OCI-LY3 (cell line): ENCODE measurements around the gene PREB.

Experiments used
- H2AFZ ChIP-seq: fragments of 200-600, 300-600 bp; shearing (Covaris generic); 2 replicates; pipeline ENCODE4 v1.6.0; 2014; ENCODE audit warnings: antibody characterized with exemption, low read depth, low read length
- H3K27ac ChIP-seq: fragments of 200-600, 300-600 bp; sonication (generic); 2 replicates; pipeline ENCODE4 v1.5.1; 2014; ENCODE audit warnings: mild to moderate bottlenecking, low read length, moderate library complexity, mixed read lengths
- H3K27me3 ChIP-seq: fragments of 200-600, 300-600 bp; sonication (generic); 2 replicates; pipeline ENCODE4 v1.6.1; 2014; ENCODE audit warnings: low read depth, low read length, mixed read lengths
- H3K36me3 ChIP-seq: fragments of 200-600, 300-600 bp; sonication (generic); replicated peaks from 2 replicates; pipeline ENCODE3; 2014; ENCODE audit warnings: low read depth, low read length, mixed read lengths
- H3K4me1 ChIP-seq: fragments of 300-600, 200-600 bp; sonication (generic); 2 replicates; pipeline ENCODE4 v1.6.1; 2014; ENCODE audit warnings: low read length, mixed read lengths
- H3K4me2 ChIP-seq: fragments of 200-600, 300-600 bp; sonication (generic); 2 replicates; pipeline ENCODE4 v1.6.1; 2014; ENCODE audit warnings: low read length, mixed read lengths
- H3K4me3 ChIP-seq: fragments of 300-600, 200-600 bp; sonication (generic); 2 replicates; pipeline ENCODE4 v1.5.1; 2014; ENCODE audit warnings: antibody characterized with exemption, mild to moderate bottlenecking, low read length, moderate library complexity
- H3K79me2 ChIP-seq: fragments of 300-600, 200-600 bp; shearing (Covaris generic); 2 replicates; pipeline ENCODE4 v1.6.1; 2014; ENCODE audit warnings: mild to moderate bottlenecking, low read length, mixed read lengths
- H3K9ac ChIP-seq: fragments of 300-600, 200-600 bp; shearing (Covaris generic); 2 replicates; pipeline ENCODE4 v1.6.0; 2014; ENCODE audit warnings: mild to moderate bottlenecking, low read length, moderate library complexity
- H3K9me3 ChIP-seq: fragments of 200-600, 300-600 bp; shearing (Covaris generic); 2 replicates; pipeline ENCODE4 v1.6.1; 2014; ENCODE audit warnings: low read length, mixed read lengths; ENCODE audit not compliant: insufficient read depth
- H4K20me1 ChIP-seq: fragments of 200-600, 300-600 bp; sonication (generic); 2 replicates; pipeline ENCODE4 v1.6.1; 2016; ENCODE audit warnings: low read length, mixed read lengths; ENCODE audit not compliant: insufficient read depth
- CTCF ChIP-seq: fragments of 200-600, 300-600 bp; sonication (generic); IDR thresholded peaks from 2 replicates; pipeline ENCODE4 v1.5.1; 2014; ENCODE audit warnings: antibody characterized with exemption, low read length, low read depth
- EZH2phosphoT487 ChIP-seq: fragments of 200-600 bp; shearing (Covaris generic); IDR thresholded peaks from 2 replicates; pipeline ENCODE4 v1.6.1; 2018; ENCODE audit warnings: antibody characterized with exemption, mixed run types, low read depth

PREB gene

GRCh38 chr2:27164960-27165763 lies 30.7 kb upstream of the PREB start:
- no peaks in the 10 kb centered on the region for H3K27me3 ChIP-seq
- no peak overlapping the region for H3K4me3 ChIP-seq
- no peak overlapping the region for H3K27ac ChIP-seq
- no peak overlapping the region for H2AFZ ChIP-seq
- H3K4me1 ChIP-seq = peaks cover 21% of the 10 kb centered on the region
- peak overlapping the region; percentile 18; the same call in 1 of the 2 replicates for H3K4me2 ChIP-seq
- H3K79me2 ChIP-seq = no peaks in the 10 kb centered on the region
- no peaks in the 10 kb centered on the region for H4K20me1 ChIP-seq
- no peaks in the 10 kb centered on the region for H3K36me3 ChIP-seq
- no peak for TF ChIP-seq CTCF
- TF ChIP-seq EZH2phosphoT487 = no peak
- H3K9me3 ChIP-seq = peaks cover 4% of the 10 kb centered on the region; the same call in 1 of the 2 replicates
- no peak overlapping the region for H3K9ac ChIP-seq

- no peaks in the 10 kb centered on the region for H3K27me3 ChIP-seq
- peaks cover 4% of the 10 kb centered on the region; the same call in 1 of the 2 replicates for H3K9me3 ChIP-seq
- no peak overlapping the region for H3K9ac ChIP-seq
- no peak overlapping the region for H2AFZ ChIP-seq
- no peak overlapping the region for H3K4me2 ChIP-seq
- H3K27ac ChIP-seq = no peak overlapping the region
- no peaks in the 10 kb centered on the region for H3K79me2 ChIP-seq
- peaks cover 17% of the 10 kb centered on the region for H3K4me1 ChIP-seq
- H4K20me1 ChIP-seq = no peaks in the 10 kb centered on the region
- no peaks in the 10 kb centered on the region for H3K36me3 ChIP-seq
- H3K4me3 ChIP-seq = no peak overlapping the region
- no peak for TF ChIP-seq EZH2phosphoT487
- TF ChIP-seq CTCF = no peak
These were observed 28.0 kb upstream of the PREB start for GRCh38 chr2:27162151-27163121.

GRCh38 chr2:27160191-27160590 lies 25.8 kb upstream of the PREB start:
- no peaks in the 10 kb centered on the region for H4K20me1 ChIP-seq
- no peaks in the 10 kb centered on the region for H3K9me3 ChIP-seq
- H3K9ac ChIP-seq = no peak overlapping the region
- no peak overlapping the region for H3K4me2 ChIP-seq
- H3K79me2 ChIP-seq = no peaks in the 10 kb centered on the region
- no peak overlapping the region for H3K4me3 ChIP-seq
- TF ChIP-seq CTCF (no peak), EZH2phosphoT487 (no peak)
- H2AFZ ChIP-seq = no peak overlapping the region
- no peak overlapping the region for H3K27ac ChIP-seq
- H3K36me3 ChIP-seq = no peaks in the 10 kb centered on the region
- peaks cover 13% of the 10 kb centered on the region for H3K4me1 ChIP-seq
- H3K27me3 ChIP-seq = no peaks in the 10 kb centered on the region

GRCh38 chr2:27159271-27159670 lies 24.8 kb upstream of the PREB start:
- TF ChIP-seq CTCF (no peak), EZH2phosphoT487 (no peak)
- H3K79me2 ChIP-seq = no peaks in the 10 kb centered on the region
- H3K9me3 ChIP-seq = no peaks in the 10 kb centered on the region
- H3K9ac ChIP-seq = no peak overlapping the region
- H2AFZ ChIP-seq = no peak overlapping the region
- H3K4me3 ChIP-seq = no peak overlapping the region
- no peaks in the 10 kb centered on the region for H3K36me3 ChIP-seq
- H3K27me3 ChIP-seq = no peaks in the 10 kb centered on the region
- no peak overlapping the region for H3K4me2 ChIP-seq
- H4K20me1 ChIP-seq = no peaks in the 10 kb centered on the region
- peaks cover 7% of the 10 kb centered on the region for H3K4me1 ChIP-seq
- no peak overlapping the region for H3K27ac ChIP-seq
